HG03520 (cell line): Measurements from ENCODE around the gene PFDN1.

ENCODE experiments used
- ATAC-seq: cut with Tn5 transposase; IDR thresholded peaks from one replicate; pipeline ENCODE4 v1.9.1; 2021; ENCODE audit warnings: mild to moderate bottlenecking, moderate library complexity; ENCODE audit not compliant: unreplicated experiment

PFDN1 gene

DNA sequence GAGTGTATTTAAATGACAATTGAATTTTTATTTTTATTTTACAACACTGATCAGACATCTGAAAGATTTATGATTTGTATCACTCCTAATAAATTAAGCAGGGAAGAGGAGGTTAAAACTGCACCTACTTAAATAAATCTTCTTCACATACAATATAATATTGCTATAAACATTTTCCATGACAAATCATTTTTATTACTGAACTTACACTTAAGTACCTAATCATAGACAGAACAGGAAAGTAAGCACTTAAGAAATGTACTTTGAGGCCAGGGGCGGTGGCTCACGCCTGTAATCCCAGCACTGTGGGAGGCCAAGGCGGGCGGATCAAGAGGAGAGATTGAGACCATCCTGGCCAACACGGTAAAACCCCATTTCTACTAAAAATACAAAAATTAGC, 3.8 kb downstream of the PFDN1 start:
- ATAC-seq = no peak

DNA sequence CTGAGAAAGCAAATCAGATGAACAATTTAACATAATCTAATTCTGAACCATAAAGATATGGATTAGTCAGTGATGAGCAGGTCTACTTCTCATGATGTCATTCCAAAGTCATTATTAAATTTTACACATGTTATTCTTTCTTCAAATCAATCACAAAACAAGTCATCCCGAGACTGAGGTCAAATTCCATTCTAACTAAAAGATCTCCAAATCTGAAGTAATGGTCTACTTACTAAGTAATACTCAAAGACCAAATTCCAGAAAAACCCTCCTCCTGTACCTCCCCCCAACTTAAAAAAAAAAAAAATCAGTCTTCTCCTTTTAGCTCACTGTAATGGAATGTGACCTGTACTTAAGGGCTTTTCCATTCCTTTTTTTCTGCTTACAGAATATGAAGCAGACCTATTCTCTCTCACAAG, 4.7 kb downstream of the PFDN1 start:
- no peak for ATAC-seq

DNA sequence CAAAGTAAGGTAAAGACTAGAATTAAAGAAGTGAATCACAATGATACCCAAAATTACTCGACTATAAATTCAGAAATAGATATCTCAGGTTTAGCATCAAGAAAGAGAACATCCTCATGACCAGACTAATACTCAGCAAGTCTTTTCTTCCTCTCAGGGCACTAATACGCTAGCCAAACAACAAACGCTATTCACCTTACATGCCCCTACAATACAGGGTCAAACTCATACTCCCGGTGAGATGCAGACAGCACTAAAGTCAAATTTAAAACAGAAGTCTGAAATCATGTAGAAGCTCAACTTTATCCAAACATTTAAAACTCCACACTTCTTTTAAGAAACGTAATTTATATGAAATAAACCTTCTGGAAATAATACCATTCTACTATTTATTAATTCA, 5.6 kb downstream of the PFDN1 start:
- ATAC-seq = no peak

DNA sequence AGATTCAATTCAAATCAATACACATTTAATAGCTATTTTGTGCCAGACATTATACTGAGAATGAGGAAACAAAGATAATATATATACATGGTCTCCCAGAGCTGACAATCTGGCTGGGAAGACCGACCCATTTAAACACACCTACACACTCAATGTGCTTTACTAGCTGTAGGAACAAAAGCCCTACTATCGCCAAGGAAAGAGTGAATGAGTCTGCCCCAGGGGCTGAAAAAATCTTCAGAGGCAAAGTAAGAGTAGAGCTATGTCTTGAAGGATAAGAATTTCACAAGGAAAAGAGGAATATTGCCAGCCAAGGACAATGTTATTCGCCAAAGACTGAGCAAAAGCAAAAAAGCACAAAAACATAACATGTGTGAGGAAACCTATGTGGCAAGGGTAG, 6.6 kb downstream of the PFDN1 start:
- ATAC-seq = no peak

DNA sequence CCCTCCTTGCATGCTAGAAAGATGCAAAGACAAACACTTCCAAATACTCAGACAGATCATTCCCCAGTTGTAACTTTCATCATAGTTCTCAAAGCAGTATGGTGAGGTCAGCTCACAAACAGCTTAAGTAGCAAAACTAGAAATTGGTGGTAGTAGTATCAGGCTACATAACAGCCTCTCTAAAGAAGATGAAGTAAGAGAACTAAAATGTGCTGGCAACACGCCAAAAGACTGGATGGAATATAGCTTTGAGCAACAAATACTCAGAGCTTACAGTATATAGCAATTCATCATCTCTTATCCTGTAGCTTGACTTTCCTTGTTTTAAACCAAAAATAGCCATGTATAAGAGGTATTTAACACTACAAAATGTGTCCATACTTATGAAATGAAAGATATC, 7.5 kb downstream of the PFDN1 start:
- no peak for ATAC-seq

DNA sequence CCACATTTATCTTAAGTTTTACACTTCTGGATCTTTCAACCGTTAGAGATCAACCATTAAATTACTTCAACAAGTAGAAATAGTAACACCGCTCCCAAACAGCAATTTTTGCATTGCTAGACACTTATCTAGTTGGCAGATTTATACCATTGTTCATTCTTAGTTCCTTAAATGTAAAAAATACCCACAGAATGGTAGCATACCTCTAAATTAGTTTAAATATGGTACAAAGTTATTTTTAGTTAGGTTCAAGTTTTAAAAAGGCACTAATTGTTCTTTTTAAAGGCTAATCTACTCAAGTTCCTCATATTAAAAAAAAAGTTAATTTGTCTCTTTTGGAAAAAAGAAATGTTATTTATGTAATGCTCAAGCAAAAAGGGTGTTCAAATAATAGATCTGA, 8.1 kb downstream of the PFDN1 start:
- ATAC-seq = no peak

DNA sequence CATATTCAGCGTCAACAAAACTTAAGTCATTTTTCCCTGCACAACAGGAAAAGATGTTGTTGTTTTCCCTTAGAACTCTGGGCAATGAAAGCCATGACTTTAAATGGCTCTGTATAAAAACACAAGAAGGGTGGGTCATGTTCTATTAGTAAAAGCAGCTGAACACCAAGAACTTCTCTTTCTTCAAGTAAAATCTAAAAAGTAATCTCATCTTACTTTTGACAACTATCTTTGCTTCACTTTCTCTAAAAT, 9.1 kb downstream of the PFDN1 start:
- ATAC-seq = no peak

DNA sequence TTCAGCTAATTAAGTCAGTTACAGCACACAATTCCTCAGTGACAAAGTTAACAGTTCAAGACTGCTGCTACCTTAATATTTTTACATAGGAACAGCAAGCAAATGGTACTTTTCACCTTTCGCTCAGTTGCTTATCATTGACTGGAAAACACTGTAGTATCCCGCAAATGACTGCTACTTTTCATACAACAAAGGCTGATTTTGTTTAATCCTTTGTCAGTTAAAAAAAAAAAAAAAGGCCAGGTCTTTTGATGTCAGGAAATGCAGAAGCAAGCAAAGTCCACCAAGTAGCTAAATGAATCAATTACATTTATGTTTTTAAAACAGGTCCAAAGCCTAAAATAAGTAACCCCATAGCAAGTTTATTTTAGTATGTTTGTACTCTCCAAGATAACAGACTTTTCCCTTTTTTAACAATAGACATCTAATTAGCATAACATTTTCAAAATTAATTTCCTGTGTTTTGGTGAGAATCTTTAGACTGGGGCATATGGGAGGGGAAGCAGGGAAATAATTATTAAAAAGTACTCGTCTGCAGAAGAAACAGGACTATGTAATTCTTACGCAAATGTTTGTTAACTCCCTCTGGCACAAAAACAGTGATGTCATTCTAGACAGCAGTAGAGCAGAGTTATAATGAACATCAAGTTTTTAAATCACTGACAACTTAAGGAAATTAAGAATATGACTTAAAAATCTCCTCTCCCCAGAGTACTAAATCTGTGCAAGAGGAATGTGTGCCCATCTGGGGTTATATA, 9.6 kb downstream of the PFDN1 start:
- ATAC-seq = no peak

DNA sequence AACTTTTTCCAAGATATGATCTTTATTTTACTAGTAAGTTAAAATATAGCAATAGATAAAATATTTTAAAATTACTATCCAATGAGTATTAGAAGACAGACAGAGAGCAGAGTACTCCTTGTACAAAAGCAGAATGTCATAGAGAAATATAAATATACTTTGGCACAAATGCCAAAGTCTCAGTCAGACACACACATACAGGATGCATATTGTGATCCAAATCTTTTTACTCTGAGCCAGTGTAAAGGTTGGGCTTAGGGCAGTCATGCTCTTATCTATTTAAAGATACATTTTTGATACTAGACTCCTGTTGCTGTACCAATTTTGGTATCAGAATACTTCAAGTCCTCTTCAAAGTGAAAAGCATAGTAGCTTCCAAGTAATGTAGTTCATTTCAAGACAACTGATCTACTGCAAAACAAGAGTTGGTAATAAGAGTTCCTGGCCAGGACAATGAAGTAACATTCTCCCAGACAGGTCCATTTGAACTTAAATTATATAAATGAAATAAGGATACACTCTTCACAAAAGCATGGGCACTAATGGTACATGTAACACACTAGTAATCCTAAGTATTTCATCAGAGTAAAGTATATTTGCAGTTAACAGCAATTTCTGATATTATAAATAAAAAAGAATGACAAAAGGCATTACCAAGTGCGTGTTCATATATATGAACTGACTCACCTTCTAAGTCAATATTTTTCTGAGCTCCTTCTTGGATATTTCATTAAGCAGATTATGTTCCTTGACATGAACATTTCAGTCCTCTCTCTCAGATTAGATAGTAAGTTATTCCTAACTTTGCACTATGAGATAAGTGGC, 10.5 kb downstream of the PFDN1 start:
- ATAC-seq = no peak

DNA sequence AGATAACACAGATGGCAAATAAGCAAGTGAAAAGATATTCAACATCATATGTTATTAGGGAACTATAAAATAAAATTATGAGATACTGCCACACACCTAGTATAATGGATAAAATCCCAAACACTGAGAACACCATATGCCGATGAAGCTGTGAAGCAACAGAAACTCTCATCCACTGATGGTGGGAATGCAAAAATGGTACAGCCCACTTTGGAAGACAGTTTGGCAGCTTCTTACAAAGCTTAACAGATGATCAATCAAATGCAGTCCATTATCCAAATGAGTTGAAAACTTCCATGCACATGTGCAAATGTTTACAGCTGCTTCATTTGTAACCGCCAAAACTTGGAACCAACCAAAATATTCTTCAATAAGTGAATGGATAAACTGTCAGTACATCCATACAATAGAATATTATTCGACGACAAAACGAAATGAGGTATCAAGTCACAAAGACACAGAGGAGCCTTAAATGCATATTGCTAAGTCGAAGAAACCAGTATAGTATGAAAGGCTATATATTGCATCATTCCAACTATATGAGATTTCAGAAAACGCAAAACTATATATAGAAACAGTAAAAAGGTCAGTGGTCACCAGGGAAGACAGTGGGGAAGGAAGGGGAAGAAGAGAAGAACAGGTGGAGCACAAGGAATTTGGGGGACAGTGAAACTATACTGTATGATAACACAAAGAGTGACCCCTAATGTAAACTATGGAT, 14.9 kb downstream of the PFDN1 start:
- ATAC-seq = no peak

DNA sequence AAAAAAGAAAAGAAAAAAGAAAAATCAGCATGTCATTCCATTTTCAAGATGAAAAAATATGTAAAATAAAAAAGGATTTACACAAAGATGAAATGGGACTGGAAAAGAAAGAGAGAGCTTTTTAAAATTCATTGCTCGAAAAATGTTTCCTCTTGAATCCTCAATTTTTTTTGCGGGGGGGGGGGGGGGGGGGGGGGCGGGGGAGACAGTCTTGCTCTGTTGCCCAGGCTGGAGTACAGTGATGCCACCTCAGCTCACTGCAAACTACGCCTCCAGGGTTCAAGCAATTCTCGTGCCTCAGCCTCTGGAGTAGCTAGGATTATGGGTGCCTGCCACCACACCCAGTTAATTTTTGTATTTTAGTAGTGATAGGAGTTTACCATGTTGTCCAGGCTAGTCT, 16.5 kb downstream of the PFDN1 start:
- ATAC-seq = no peak

DNA sequence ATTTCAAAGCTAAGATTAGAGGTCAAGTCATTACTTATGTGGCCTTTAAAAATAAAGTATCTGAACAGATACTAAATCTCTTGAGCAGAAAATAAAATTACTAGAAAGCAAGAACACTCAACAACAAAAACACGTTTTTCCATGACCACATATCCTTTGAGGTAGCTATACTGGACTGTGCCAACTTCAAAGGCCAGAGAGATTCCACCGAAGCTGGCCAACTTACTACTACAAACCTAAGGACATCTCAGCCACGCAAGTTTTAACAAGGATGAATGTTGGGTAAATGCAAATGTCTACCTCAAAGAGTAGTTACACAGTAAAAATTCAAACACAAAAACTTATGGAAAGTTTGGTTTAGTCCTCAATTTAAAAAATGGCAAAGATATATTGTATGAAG, 18.9 kb downstream of the PFDN1 start:
- no peak for ATAC-seq

DNA sequence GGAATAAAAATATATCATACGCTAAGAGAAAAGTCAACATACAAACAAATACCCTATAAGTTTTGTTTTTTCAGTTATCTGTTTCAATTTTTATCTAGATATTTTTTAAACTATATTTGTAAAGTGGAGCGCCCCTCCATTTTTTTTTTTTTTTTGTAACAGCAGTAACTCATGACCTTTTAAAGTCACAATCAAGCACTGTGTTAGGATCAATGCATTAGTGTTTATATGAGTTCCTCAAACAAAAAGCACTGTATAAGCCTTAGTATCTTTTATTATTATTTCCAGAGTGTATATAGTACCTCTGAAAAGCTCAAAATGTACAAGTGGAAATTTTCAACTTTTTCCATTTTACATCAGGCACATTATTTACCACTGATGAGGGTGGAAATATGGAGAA, 20.6 kb downstream of the PFDN1 start:
- ATAC-seq = no peak

DNA sequence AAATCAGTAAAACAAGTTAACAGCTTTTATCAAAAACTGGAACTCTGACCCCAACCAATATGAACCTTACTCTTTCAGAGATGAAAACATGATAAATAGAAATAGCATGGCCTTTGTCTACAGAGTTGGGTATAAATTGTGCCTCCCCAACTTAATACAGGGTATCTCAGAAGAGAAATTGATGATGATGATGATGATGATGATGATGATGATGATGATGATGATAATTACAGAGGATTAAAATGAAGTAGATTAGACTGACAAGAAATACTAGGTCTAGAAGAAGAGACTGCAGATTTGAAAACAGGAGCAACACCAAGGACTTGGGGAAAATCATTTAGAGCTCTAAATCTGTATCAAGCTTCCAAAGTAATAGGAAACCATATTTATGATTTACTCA, 27.1 kb downstream of the PFDN1 start:
- ATAC-seq = no peak

DNA sequence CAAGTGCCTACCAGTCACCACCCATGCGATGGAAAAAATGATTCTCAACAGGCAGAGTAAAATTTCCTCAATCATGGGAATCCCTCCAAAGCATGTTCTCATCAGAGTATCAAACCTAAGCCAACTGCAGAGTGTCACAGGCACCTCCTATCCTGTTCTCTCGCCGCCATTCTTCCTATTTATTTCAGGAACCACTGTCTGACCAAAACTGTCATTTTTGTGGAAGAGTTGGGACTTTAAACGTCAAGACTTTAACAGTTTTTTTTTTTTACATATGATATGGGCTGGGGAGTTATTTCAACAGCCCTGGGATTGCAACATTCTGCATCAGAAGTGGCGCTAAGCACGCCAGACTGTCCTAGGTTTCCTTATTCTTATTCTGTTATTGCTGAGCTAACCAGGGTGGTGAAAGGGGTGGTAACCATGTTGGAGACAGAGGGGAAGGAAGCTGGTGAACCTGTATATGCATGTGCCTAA, 29.5 kb downstream of the PFDN1 start:
- no peak for ATAC-seq

DNA sequence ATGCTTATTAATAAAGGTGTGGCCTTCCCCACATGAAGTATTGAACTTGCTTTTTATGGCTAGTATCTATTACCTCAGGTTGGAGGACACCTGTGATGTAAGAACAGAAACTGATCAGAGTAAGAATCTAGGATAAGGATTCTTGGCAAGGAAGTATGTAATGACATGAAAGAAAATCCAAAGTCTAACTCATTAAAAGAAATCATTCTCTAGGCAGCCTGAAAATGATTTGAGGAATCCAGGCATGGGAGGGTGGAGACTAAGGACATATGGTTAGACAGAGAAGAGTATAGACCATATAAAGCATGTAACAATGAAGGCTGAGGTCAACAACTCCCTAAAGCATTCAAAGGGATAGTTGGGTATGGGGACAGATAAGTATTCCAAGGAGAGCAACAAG, 32.9 kb downstream of the PFDN1 start:
- no peak for ATAC-seq

DNA sequence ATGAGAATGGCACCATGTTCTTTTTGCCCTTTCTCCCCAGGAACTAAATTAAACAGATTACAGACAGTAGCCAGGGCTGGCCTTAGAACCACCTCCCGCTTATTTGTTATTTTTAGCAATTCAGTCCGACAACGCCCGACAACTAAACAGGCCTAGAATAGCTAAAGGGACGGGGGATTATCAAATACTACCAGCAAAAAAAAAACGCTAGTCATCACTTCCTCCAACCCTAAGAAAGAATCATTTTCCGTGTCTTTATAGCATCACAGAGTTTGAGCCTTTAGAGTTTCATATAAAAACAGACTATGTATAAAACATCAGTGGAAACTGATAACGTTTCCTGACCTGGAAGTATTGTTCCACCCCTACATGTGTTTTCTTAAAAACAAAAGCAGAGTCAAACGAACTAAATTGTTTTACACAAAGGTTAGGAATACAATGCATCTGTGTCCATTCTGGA, 35.3 kb downstream of the PFDN1 start:
- no peak for ATAC-seq

DNA sequence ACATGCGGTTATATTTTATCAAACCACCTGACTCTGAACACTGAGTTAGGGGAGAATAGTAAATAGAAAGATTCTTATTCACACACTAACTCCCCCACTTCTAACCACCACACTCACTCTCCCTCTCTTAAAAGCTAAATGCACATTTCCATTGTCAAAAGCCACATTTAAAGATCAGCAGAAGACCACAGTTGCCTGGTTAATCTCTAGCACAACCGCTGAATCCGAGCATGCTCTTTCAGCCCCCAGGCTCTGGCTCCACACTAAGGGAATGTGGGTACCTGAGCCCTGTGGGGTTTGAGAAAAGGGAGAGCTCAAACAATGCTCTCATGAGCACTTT, 35.7 kb downstream of the PFDN1 start:
- ATAC-seq = no peak

DNA sequence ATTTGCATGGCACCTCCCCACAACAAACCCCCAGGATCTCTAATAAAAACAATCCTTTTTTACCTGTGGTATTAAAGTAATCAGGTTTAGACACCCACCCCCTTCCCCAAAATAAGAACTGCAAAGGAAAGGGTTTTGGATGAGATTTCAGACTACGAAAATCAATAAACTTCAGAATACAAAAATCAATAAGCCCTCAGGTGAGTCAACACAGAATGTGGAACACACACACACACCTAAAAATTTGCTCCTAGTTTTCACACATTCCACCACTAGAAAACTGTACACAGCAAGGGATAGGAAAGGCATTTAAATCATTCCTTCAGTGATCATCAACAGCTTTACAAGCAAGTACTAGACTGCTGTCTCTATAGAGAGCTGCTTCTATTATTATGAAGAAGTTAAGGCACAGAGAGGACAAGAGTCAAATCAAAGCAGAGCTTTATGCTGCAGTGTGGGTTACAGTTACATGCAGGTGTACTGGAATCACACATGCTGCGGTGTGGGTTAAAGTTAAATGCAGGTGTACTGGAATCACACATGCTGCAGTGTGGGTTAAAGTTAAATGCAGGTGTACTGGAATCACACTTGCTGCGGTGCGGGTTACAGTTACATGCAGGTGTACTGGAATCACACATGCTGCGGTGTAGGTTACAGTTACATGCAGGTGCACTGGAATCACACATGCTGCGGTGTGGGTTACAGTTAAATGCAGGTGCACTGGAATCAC, 36.3 kb downstream of the PFDN1 start:
- no peak for ATAC-seq

DNA sequence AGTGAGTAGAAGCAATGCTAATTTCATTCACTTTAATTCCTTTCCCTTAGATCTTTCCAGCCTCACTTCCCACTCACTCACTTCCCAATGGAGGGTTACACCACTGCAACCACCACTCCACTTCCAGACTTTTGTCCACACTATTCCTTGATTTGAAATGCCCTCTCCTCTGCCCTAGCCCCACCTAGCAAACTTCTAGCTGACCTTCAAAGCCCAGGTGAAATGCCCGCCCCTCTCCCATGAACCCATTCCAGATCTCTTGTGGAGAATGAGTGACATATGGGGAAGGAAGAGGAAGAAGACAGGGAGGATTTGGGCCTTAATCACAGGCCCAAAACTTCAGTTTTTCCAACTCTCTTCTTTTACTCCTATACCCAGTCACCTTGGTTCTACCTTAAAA, 37.1 kb downstream of the PFDN1 start:
- ATAC-seq = no peak

DNA sequence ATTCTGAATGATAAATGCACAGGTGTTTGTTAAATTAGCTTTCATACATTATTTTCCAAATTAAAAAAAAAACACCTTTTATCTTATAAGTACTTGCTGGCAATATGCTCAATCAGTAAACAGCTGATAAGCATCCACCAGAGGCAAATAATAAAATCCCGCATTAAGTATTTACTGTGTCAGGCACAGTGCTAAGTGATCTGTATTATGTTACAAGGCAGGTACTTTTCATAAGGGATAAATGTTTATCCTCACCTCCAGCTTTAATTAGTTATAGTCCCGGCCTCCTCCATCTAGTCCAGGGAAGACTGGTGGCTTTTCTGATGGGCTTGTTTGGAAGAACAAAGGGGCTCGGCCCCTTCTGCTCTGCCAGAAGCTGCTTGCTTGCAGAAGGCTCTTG, 40.1 kb downstream of the PFDN1 start:
- no peak for ATAC-seq
